Progenitor cell of endocrine pancreas (in vitro differentiated cells): Measurements from ENCODE around the gene SIRPA. TPM values are rescaled to one million over a fixed set of nuclear protein-coding genes. Genes with fewer than 3 reads are reported as not detected.
A peak's percentile ranks its signal among the peaks of the same experiment; 100 is the strongest.
"Not testable (repeated sequence)": the region's sequence is repeated elsewhere in the genome, so short reads cannot be mapped to it uniquely, and the experiment has no call there.

Source experiments
- DNase-seq: peaks from one replicate; pipeline ENCODE4 v3.0.0; 2021; ENCODE audit warnings: low spot score; ENCODE audit not compliant: unreplicated experiment
- H3K27ac Mint-ChIP-seq: 2 replicates; pipeline ENCODE4 v1.8.0; 2021; ENCODE audit warnings: mild to moderate bottlenecking, moderate library complexity, mixed read lengths
- H3K27me3 Mint-ChIP-seq: 2 replicates; pipeline ENCODE4 v1.8.0; 2021; ENCODE audit warnings: mixed read lengths
- H3K36me3 Mint-ChIP-seq: 2 replicates; pipeline ENCODE4 v1.8.0; 2022; ENCODE audit warnings: mixed read lengths; ENCODE audit not compliant: insufficient read depth
- H3K4me1 Mint-ChIP-seq: 2 replicates; pipeline ENCODE4 v1.8.0; 2021; ENCODE audit warnings: low read depth, mixed read lengths
- H3K4me3 Mint-ChIP-seq: 2 replicates; pipeline ENCODE4 v1.8.0; 2021; ENCODE audit warnings: low read depth, mild to moderate bottlenecking, moderate library complexity, mixed read lengths
- H3K9me3 Mint-ChIP-seq: 2 replicates; pipeline ENCODE4 v1.8.0; 2021; ENCODE audit warnings: low read depth, mixed read lengths
- CTCF ChIP-seq: fragments of 200-600 bp; sonication (generic); IDR thresholded peaks from one replicate; pipeline ENCODE4 v1.5.0; 2021; ENCODE audit warnings: antibody characterized with exemption, mild to moderate bottlenecking; ENCODE audit not compliant: unreplicated experiment
- total RNA-seq: library from RNA; stranded (reverse); gene quantifications from 2 replicates; pipeline ENCODE4 v1.2.1, GENCODE V29; 2021

The SIRPA gene
- total RNA-seq, 1 donor from 2014 or later = 16.2 TPM

GRCh38 chr20:1920252-1920651, 25.0 kb downstream of the SIRPA start:
- no peak for DNase-seq
- H3K27ac Mint-ChIP-seq = peak overlapping the region; percentile 50
- H3K36me3 Mint-ChIP-seq = peaks cover 14% of the 10 kb centered on the region
- peaks cover 17% of the 10 kb centered on the region for H3K4me1 Mint-ChIP-seq
- TF ChIP-seq CTCF = no peak
- H3K9me3 Mint-ChIP-seq = no peaks in the 10 kb centered on the region
- H3K27me3 Mint-ChIP-seq = no peaks in the 10 kb centered on the region
- peak overlapping the region; percentile 10 for H3K4me3 Mint-ChIP-seq

- no peaks in the 10 kb centered on the region for H3K27me3 Mint-ChIP-seq
- H3K9me3 Mint-ChIP-seq = no peaks in the 10 kb centered on the region
- no peak overlapping the region for H3K4me3 Mint-ChIP-seq
- H3K27ac Mint-ChIP-seq = peak overlapping the region; percentile 50
- TF ChIP-seq CTCF = no peak
- peaks cover 11% of the 10 kb centered on the region for H3K36me3 Mint-ChIP-seq
- DNase-seq = no peak
- H3K4me1 Mint-ChIP-seq = peaks cover 17% of the 10 kb centered on the region
Observed at GRCh38 chr20:1920826-1921225, 25.6 kb downstream of the SIRPA start.

- H3K36me3 Mint-ChIP-seq, DNase-seq, H3K27ac Mint-ChIP-seq, H3K27me3 Mint-ChIP-seq, H3K4me3 Mint-ChIP-seq, H3K9me3 Mint-ChIP-seq: not testable (repeated sequence)
- H3K4me1 Mint-ChIP-seq = peaks cover 17% of the 10 kb centered on the region
Observed at GRCh38 chr20:1921985-1922384, 26.8 kb downstream of the SIRPA start.

GRCh38 chr20:1922786-1923185, 27.6 kb downstream of the SIRPA start:
- H3K36me3 Mint-ChIP-seq = peaks cover 7% of the 10 kb centered on the region
- TF ChIP-seq CTCF = no peak
- H3K27ac Mint-ChIP-seq = no peak overlapping the region
- no peaks in the 10 kb centered on the region for H3K9me3 Mint-ChIP-seq
- H3K27me3 Mint-ChIP-seq = no peaks in the 10 kb centered on the region
- no peak overlapping the region for H3K4me3 Mint-ChIP-seq
- no peak for DNase-seq
- H3K4me1 Mint-ChIP-seq = peaks cover 17% of the 10 kb centered on the region

GRCh38 chr20:1924910-1925861, 30.0 kb downstream of the SIRPA start:
- no peak overlapping the region for H3K4me3 Mint-ChIP-seq
- no peak for DNase-seq
- no peak for TF ChIP-seq CTCF
- peaks cover 9% of the 10 kb centered on the region for H3K36me3 Mint-ChIP-seq
- H3K27me3 Mint-ChIP-seq = peaks cover 4% of the 10 kb centered on the region
- H3K27ac Mint-ChIP-seq = no peak overlapping the region
- H3K4me1 Mint-ChIP-seq = peaks cover 9% of the 10 kb centered on the region
- H3K9me3 Mint-ChIP-seq = no peaks in the 10 kb centered on the region

- Mint-ChIP-seq H3K9me3 (no peaks in the 10 kb centered on the region), H3K4me3 (no peak overlapping the region), H3K36me3 (peaks cover 9% of the 10 kb centered on the region), H3K27me3 (peaks cover 4% of the 10 kb centered on the region), H3K4me1 (no peaks in the 10 kb centered on the region), H3K27ac (no peak overlapping the region)
- no peak for DNase-seq
- no peak for TF ChIP-seq CTCF
Observed at GRCh38 chr20:1926237-1926636, 31.0 kb downstream of the SIRPA start.
